HG02943 (cell line): ENCODE results near the gene TSC1.

Source experiments
- ATAC-seq: cut with Tn5 transposase; IDR thresholded peaks from one replicate; pipeline ENCODE4 v1.9.1; 2021; ENCODE audit warnings: mild to moderate bottlenecking, low read depth, moderate library complexity; ENCODE audit not compliant: unreplicated experiment

Gene TSC1

GRCh38 chr9:132942541-132943182 lies 1.8 kb downstream of the TSC1 start:
- no peak for ATAC-seq

GRCh38 chr9:132939169-132939568 lies 5.2 kb downstream of the TSC1 start:
- no peak for ATAC-seq

DNA sequence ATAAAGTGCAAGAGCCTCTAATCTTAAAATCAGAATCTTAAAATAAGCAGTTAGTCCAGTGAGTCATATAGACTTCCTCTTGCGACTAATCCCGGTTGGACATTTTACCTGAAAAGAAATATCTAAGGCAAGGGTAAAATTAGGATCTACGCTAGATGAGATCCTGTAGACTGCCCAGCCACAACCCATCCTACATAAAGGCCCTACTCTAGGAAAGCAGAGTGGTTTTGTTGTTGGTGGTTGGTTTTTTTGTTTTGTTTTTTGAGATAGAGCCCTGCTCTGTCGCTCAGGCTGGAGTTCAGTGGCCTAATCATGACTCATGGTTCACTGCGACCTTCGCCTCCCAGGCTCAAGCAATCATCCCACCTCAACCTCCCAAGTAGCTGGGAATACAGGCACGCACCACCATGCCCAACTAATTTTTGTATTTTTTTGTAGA lies 6.9 kb downstream of the TSC1 start:
- ATAC-seq: no peak

DNA sequence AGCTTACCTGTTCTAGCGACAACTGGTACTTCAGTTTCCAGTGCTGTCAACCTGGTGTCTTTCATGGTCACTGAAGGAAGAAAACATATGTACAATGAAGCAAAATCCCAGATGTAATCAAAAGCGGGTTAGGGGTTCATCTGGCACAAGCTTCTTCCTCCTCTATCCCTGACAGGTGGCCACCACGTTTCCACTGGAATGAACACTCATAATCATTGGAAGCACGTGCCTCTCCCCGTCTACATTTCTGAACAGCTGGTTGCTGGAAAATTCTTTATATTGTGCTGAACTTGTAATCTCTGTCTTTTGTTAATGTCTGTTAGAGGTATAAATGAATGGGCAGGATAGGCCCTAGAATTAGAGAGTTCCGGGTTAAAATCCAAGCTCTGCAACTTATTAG lies 9.4 kb downstream of the TSC1 start:
- ATAC-seq: no peak

DNA sequence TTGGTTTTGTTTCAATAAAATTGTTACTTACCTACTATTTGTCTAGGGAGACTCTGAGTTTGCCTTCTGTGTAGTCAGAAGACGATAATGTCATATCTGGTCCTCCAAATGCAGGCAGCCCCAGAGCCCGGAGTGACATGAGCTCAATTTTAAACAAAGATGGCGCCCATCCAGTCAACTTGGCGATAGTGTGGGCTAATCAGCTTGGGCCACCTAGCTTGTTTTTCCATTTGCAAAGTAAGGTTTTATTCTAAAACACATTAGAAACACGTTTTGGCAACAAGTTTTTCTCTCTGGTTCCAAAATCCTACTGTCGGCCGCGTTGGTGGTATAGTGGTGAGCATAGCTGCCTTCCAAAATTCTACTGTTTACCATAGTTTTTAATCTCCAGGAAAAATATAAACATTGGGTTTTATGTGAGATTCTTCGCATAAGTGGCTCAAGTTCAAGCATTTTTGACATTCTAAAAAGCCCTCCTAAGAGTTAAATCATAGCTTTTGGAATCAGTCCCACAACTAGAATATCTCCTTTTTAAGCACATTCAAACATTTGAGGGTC lies 13.2 kb downstream of the TSC1 start:
- ATAC-seq: no peak

- no peak for ATAC-seq
Measured at GRCh38 chr9:132927704-132928103, 16.7 kb downstream of the TSC1 start.

- ATAC-seq: no peak
Measured at GRCh38 chr9:132923346-132923902, 21.0 kb downstream of the TSC1 start.

GRCh38 chr9:132919614-132920268 lies 24.7 kb downstream of the TSC1 start:
- ATAC-seq: no peak

- ATAC-seq: no peak
Measured at GRCh38 chr9:132914924-132915323, 29.5 kb downstream of the TSC1 start.

GRCh38 chr9:132912131-132912530 lies 32.3 kb downstream of the TSC1 start:
- ATAC-seq: no peak

DNA sequence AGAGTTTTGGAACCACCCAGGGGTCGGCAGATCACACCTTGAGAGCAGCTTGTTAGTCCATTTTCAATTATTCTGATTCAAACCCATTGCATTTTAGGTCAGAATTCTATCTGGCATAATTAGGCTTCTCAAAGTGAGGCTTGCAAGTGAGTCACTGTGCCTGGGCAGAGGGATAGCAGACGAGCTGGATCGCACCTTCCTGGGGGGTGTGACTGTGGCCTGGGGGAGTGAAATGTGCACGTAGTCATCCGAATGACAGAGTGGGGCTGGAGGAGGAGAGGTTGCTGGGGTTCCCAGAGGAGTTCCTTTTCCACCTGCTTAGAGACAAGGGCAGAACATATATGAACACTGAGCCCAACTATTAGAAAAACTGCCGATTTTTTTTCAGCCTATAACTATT lies 34.0 kb downstream of the TSC1 start:
- ATAC-seq: no peak

GRCh38 chr9:132909311-132909710 lies 35.1 kb downstream of the TSC1 start:
- ATAC-seq: no peak

- ATAC-seq: no peak
Measured at GRCh38 chr9:132908635-132909034, 35.8 kb downstream of the TSC1 start.

GRCh38 chr9:132905726-132906125 lies 38.7 kb downstream of the TSC1 start:
- ATAC-seq: no peak

DNA sequence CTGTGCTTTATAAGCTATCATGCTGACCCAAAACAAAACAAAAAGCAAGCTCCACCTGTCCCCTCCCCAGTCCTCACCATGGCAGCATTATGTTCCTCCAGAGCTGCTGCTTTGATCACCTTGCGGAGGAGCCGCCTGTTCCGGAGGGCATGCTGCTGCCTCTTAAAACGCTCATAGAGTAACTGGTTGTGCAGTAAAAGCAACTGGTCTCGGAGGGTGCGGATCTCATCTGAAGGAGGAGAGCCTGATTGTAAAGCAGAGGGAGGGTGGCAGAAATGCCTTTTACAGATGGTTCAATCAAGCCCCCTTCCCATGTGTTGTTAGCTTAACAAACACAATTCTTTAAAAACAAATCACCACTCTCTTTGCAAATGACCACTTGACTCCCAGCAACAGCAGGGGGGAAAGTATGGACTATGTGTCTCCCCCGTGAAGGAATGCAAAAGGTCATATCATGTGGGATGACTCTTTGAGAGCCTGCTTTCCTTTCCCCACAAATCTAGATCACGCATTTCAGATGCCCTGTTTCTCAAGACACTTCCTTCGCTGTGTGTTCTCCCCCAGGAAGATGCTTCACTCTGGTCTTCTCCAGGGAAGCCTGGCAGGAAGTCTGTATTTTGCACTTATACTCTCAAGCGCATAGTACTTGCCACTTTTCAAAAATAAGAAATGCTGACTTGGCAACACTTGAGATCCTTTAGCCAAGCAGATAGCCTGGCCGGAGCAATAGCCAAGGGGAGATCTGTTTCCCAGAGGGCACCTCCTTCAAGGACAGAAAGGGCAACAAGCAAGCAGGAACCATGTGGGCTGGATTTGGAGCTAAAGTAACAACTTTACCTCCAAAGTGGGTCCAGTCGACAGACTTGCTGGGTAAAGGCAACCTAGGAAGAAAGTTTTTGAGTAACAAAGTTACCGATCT lies 40.6 kb downstream of the TSC1 start:
- ATAC-seq: no peak

DNA sequence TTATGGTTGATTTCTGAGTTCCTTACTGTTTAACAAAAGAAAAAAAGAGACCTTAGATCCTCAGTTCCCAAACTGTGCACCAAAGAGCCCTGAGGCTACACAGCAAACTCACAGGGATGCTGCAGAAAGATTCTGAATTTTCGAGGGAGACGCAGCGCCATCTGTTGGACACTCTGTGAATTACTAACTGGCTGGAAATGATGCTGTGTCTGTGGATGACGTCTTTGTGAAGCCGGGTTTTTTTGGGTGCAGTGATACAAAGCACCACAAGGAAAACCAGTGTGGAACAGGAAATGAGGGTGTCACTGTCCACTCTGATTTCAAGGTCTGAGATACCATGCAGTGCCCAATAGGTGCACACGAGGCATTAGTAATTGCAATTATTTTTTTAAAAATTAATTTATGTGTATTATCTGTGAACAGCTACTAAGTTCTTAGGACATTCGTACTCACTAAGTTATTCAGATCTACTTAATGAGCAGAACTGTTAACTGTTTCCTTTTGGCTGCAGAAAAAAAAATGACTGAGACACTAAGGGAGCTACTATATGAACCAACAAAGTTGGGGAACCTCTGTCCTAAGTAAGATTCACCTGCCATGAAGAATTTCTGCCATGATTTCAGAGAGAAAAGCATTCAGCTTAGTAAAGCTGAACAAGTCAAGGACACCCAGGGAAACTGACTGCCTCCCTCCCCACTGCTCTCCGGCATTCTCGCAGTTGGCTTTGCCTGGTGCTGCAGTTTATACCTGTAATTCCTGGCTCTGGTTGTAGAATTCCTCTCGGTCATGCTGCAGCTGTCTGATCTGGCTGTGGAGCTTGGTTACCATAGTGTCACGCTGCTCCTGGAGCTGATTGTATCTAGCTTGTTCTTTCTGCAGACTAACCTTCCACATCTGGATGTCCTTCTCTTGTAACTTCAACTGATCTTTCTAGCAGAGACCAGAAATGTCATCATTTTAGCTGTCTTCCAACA lies 42.3 kb downstream of the TSC1 start:
- no peak for ATAC-seq

DNA sequence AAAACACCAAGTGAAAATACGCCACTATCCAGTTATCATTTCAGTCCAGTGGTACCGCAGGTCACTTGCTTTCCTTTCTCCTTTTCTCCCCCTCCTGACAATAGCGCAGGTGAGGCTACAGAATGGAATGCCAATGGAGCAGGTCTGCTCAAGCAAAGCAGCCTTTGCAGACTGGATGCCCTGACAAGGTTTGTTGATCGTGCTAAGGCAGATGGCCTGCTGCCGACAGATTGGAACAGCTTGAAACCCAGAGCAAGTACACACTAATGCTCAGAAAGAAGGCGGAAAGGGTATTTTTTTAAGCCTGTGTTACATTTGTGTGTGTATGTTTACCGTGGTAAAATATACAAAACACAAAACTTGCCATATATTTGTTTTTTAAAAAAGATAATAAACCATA lies 46.4 kb downstream of the TSC1 start:
- no peak for ATAC-seq

DNA sequence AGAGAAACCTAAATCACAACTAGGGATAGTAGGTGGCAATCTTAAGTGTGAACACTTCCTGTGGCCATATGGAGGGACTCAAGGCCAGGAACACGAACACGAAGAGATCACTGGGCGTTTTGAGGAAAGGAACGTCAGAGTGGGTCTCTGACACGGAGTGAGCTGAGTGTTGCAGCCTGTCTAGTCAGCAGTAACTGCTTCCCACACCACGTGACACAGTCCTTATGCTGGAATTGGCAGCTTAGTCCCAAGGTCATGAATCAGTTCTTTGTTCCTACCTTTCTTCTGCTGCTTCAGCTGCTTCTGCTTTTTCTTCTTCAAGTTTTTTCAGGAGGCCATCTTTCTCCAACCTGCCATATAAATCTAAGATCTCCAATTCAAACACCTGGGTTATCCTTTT lies 47.5 kb downstream of the TSC1 start:
- no peak for ATAC-seq

DNA sequence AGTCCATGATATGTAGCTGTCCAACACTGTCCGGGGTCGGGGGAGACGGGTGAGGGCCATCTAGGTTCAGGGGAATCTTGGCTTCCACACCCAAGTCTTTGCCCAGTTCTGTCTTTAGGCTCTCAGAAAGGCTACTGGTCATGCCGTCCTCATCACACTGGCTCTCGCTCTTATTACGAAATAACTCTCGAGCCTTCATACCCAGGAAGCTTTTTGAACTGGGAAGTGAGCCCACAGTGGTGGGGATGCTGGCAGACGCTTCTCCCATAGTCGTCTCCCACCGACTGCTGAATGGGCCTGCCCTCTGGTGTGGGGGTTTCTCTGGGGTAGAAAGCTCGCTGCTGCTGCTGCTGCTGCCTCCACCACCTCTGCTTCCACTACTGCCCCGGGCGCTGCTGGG lies 48.2 kb downstream of the TSC1 start:
- no peak for ATAC-seq
